Ureter (tissue), 1 donor: ENCODE measurements around the gene PDZD8. TPM values are rescaled to one million over a fixed set of nuclear protein-coding genes. Genes with fewer than 3 reads are reported as not detected.

ENCODE experiments used
- DNase-seq: peaks from one replicate; pipeline ENCODE4 v3.0.0-alpha.2; 2020; ENCODE audit warnings: low spot score
- total RNA-seq: library from RNA; stranded (reverse); gene quantifications from one replicate; pipeline ENCODE4 v1.2.4, GENCODE V29; 2023
- donor health status: DM: yes; HTN: yes; CAD: no.

The PDZD8 gene
- total RNA-seq, 1 donor from 2014 or later, result 40.8 TPM

DNA sequence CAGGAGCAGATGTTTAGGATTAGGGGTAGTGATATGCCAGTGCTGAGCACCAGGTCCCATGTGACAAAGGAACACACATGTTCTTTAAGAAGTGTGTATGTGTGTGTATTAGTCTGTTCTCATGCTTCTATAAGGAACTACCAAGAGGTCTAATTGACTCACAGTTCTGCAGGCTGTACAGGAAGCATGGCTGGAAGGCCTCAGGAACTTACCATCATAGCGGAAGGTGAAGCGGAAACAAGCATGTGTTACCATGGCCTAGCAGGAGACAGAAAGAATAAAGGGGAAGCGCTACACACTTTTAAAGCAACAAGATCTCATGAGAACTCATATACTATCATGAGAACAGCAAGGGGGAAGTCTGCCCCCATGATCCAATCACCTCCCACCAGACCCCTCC, 22.8 kb upstream of the PDZD8 start:
- no peak for DNase-seq

DNA sequence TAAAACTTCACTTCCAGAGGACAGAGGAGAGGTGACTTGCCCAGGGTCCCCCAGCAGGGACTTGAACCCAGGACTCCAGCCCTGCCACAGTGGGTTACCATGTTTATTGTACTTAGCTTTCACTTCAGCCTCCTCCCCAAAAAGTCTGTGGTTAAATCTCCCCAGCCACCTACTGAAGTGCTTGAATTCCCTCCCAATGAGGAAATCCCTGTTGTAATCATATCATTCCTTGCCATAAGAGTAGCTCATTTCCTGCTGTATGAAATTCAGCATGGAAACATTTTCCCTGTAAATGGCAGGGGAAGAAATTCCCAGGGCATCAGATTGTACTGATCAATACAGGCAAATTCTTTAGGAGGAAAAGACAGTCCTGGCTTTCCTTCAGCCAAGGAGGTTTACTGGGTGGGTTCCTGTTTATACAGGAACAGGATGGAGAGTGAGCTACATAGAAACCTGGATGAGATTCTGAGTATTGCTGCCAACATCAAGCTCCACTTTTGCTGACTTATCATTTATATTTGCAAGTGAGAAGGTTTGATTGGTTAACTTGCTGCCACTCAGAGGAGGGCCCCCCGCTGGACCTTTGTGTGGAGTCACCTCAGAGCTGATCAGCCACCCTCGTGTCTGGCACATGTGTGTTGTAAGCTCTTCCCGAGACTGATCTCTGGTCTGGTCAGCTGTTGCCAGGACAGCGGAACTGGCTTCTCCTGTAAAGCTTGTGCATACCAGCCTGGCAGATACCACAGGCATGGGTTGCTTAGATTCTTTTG, 16.4 kb upstream of the PDZD8 start:
- peak; percentile 52 for DNase-seq

GRCh38 chr10:117390420-117390819, 15.2 kb upstream of the PDZD8 start:
- no peak for DNase-seq

- no peak for DNase-seq
Observed at GRCh38 chr10:117386805-117387204, 11.6 kb upstream of the PDZD8 start.

- DNase-seq, result no peak
Observed at GRCh38 chr10:117382861-117383260, 7.6 kb upstream of the PDZD8 start.

DNA sequence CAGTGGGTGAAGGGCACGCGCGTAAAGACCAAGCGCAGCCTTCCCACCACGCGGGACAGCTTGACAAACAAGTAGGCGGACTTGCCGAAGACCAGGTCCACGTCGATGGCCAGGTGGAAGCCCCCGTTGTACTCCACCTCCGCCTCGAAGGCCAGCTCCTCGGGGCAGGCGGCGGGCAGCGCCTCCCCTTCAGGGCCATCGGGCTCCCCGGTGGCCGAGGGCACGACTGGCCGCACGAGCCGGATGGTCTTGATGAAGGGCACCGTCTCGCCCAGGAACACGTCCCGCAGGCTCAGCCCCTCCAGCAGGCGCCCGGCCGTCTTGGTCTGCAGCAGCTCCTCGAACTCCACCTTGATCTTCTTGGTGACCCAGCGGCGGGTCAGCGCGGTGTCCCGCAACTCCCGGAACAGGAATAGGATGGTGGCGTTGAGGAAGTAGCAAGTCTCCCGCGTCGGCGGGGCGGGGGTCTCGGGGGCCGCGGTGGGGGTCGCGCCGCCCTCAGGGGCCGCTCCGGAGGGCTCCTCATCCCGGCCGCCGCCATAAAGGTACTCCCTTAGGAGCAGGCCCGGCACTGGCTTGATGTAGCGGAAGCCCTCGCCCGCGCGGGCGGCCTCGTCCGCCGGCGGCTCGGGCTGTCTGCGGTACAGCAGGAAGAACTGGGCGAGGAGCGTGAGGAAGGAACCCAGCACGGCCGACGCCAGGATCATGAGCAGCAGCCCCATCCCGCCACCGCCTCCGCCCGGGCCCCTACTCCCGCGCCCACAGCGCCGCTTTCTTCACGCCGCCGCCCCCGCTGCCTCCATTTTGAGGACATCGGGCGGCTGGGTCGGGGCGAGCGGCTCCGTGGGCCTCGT, 507 bp downstream of the PDZD8 start:
- DNase-seq, result peak; percentile 51

GRCh38 chr10:117373823-117374505, 1.3 kb downstream of the PDZD8 start:
- peak; percentile 48 for DNase-seq

DNA sequence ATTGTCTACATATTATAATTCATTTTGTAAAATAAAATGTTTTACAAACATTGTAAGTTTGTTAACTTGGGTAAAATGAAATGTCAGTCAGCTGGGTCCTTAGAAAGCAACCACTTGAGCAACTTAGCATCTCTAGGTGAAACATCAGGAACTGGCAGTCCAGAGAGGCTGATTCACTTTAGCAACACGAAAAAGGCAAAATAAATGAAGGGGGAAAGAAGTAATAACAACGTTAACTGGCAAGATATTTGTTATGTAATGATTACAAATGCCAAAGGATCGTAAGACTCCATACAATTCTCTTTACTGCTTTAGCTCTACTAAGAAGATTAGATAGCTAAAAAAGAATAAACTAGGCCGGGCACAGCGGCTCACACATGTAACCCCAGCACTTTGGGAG, 5.0 kb downstream of the PDZD8 start:
- no peak for DNase-seq

DNA sequence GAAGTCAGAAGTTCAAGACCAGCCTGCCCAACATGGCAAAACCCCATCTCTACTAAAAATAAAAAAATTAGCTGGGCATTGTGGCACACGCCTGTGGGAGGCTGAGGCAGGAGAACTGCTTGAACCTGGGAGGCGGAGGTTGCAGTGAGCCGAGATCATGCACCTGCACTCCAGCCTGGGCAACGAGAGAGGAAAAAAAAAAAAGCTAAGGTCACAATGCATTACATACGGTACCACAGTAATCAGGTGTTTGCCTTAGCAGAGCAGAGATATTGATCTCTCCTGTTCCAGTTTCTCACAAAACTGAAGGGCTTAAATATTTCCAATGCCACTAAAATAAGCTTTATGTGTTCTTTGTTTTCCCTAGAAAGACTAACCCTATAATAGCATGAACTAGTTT, 7.5 kb downstream of the PDZD8 start:
- DNase-seq, result no peak

DNA sequence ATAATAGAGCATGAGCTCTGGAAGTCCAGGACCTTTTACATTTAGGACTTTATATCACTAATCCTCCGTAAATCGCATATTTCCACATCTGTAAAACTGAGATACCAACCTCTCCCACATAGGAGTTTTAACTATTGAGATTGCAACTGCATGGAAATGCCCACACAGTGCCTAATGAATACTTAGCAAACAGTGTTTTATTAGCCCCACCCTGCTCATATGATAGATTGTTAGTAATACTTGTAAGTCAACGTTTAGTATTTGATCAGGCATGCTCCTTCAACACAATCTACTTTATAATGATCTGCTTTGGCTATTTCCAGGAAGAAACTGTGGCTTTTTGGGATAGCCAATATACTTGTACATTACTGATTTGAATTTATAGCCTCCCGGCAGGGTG, 8.5 kb downstream of the PDZD8 start:
- DNase-seq, result no peak

DNA sequence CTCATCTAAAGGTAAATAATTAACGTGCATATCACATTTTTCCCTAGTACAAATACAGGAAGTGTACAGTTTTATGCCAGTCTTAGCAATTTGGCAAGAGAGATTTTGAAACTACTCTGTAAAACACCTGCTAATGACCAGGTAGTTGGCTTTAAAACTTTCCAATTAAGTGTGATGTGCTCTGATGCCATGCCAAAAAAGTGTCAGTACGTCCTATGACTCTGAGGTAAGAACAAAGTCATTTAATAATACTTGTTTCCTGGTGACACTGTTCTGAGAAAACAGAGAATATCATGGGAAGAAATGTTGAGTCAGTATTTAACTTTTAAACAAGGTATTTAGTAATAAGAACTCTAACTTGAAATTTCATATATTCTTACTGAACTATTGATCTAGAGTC, 9.6 kb downstream of the PDZD8 start:
- no peak for DNase-seq

GRCh38 chr10:117364110-117364960, 10.9 kb downstream of the PDZD8 start:
- no peak for DNase-seq

DNA sequence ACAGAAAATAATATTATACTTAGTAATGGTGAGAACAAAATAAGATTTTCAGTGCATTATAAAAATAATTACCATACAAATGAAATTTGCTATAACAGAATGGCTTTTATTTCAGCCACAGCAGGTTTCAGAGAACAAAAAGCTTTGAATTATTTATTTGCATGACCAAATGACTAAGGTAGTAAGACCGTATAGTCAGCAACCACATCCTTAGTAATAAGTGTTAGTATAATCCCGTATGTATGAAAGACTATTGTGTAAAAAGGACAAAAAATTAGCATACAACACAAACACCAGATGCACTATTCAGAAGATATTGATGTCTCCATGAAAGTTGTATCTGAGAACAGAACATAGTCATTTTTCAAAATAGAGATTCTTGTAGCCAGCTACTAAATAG, 12.2 kb downstream of the PDZD8 start:
- DNase-seq, result no peak

- DNase-seq, result no peak
Observed at GRCh38 chr10:117362313-117362712, 12.9 kb downstream of the PDZD8 start.

DNA sequence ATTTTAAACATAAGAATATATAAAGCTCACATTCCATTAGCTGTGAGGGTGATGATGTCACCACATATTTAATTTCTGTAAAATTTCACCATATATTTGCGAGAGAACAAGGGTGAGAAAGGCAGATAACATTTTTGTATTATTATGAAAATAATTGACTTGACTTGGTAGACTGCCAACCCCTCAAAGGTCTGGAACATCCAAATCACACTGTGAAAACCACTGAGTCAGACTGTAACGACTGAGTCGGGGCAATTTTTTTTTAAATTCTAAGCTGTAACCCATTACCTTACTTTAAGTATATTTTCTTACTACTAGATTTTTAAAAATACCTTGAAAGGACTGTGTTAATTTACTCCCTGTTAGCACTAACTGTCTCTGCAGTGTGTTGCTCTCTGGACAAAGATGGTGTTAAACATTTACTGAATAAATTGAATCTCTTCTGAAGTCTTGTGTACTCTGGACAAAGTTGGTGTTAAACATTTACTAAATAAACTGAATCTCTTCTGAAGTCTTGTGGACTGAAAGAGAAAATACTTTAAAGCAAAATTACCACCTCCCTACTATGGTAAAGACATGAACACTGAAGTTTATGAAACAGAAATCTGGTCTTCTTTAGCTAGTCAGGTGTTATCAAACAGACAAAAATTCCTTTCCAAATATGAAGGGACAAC, 14.1 kb downstream of the PDZD8 start:
- DNase-seq, result no peak

- no peak for DNase-seq
Observed at GRCh38 chr10:117360016-117360415, 15.2 kb downstream of the PDZD8 start.

DNA sequence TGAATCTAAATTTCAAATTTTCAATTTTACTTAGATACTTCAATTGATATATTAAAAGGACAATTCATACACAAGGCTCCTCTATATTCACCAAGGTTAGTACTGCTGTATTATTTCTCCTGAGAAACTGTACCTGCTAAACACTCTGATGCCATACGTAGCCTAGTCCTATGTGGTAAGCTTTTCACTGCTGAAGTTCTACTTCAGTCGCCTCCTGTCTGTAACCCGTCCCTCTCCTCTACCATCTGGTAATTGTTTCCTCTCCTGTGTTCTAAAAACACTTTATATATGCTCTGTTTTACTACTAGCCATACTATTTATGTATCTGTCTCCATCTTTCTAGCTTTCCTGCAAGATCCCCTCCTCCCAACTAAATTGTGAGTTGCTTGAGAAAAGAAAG, 20.2 kb downstream of the PDZD8 start:
- no peak for DNase-seq

GRCh38 chr10:117353684-117354083, 21.6 kb downstream of the PDZD8 start:
- DNase-seq, result no peak

GRCh38 chr10:117352724-117353123, 22.5 kb downstream of the PDZD8 start:
- DNase-seq, result no peak

GRCh38 chr10:117351996-117352395, 23.2 kb downstream of the PDZD8 start:
- DNase-seq, result no peak

DNA sequence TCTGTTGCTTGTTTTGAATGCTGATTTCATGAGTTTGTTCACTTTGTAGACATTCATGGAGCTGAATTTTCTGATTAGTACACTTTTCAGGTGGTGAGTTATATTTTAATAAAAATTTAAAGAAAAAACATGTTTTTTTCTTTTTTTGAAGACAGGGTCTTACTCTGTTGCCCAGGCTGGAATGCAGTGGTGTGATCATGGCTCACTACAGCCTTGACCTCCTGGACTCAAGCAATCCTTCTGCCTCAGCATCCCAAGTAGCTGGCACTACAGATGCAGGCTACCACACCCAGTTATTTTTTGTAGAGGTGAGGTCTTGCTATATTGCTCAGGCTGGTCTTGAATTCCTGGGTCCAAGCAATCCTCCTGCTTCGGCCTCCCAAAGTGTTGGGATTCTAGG, 23.7 kb downstream of the PDZD8 start:
- no peak for DNase-seq
